AG09309 (cell line): Measurements from ENCODE around the gene SLC25A42.
"Not testable (repeated sequence)": the region's sequence is repeated elsewhere in the genome, so short reads cannot be mapped to it uniquely, and the experiment has no call there.

Experiments
- DNase-seq: peaks from one replicate; pipeline ENCODE4 v3.0.0-alpha.2; 2010; ENCODE audit warnings: low read depth
- H3K4me3 ChIP-seq: 2 replicates; pipeline ENCODE4 v1.5.1; 2011; ENCODE audit warnings: mild to moderate bottlenecking, low read depth, low read length, moderate library complexity; ENCODE audit not compliant: control insufficient read depth
- CTCF ChIP-seq: IDR thresholded peaks from 2 replicates; pipeline ENCODE4 v1.5.1; 2011; ENCODE audit warnings: mild to moderate bottlenecking, low read depth, low read length, inconsistent platforms; ENCODE audit not compliant: insufficient read depth, control insufficient read depth; ENCODE audit errors: missing control alignments

SLC25A42 gene

GRCh38 chr19:19063183-19064097 lies at the start of gene SLC25A42:
Gene SLC25A42 (plus strand): TSS chr19:19063994. CDS start chr19:19096125, 32,131 bp downstream.
- peak; percentile 99 for DNase-seq
- no peak for TF ChIP-seq CTCF
- H3K4me3 ChIP-seq = peak within 1 kb of the TSS; percentile 82

- no peak for DNase-seq
- H3K4me3 ChIP-seq = no peak overlapping the region
- TF ChIP-seq CTCF = no peak
Measured at GRCh38 chr19:19021115-19021514, 42.7 kb upstream of the SLC25A42 start.

- no peak for DNase-seq
- TF ChIP-seq CTCF = no peak
- H3K4me3 ChIP-seq = no peak overlapping the region
Measured at GRCh38 chr19:19022380-19022961, 41.3 kb upstream of the SLC25A42 start.

- not testable (repeated sequence) for H3K4me3 ChIP-seq, DNase-seq
Measured at GRCh38 chr19:19023376-19023775, 40.4 kb upstream of the SLC25A42 start.

GRCh38 chr19:19025861-19026260 lies 37.9 kb upstream of the SLC25A42 start:
- TF ChIP-seq CTCF = no peak
- DNase-seq = no peak

GRCh38 chr19:19026299-19026971 lies 37.4 kb upstream of the SLC25A42 start:
- no peak overlapping the region for H3K4me3 ChIP-seq
- no peak for DNase-seq
- TF ChIP-seq CTCF = peak; percentile 12

More at GRCh38 chr19:19025861-19026260, 37.9 kb upstream of the SLC25A42 start:
- H3K4me3 ChIP-seq = no peak overlapping the region
